Thymus (tissue), 11 donors: ENCODE measurements around the gene MAD1L1. TPM values are rescaled to one million over a fixed set of nuclear protein-coding genes. Genes with fewer than 3 reads are reported as not detected.

ENCODE experiments used
- DNase-seq, 9 donors: peaks; one replicate each; pipeline ENCODE4 v3.0.0-alpha.2; 2013; ENCODE audit warnings: low spot score in 9 of 9, low read depth in 6 of 9, missing footprints in 1 of 9
- H3K27ac ChIP-seq, 2 donors: one replicate each; pipeline ENCODE4 v1.5.1; 2013; ENCODE audit warnings: control low read depth in 1 of 2, low read depth in 1 of 2, low read length in 1 of 2, mild to moderate bottlenecking in 1 of 2, moderate library complexity in 1 of 2
- H3K27me3 ChIP-seq, 2 donors: one replicate each; pipeline ENCODE4 v1.5.1; 2013; ENCODE audit warnings: low read length in 1 of 2; ENCODE audit not compliant: control insufficient read depth in 2 of 2, insufficient read depth in 1 of 2
- H3K36me3 ChIP-seq, 2 donors: one replicate each; pipeline ENCODE4 v1.5.1; 2013; ENCODE audit warnings: low read length in 1 of 2, mild to moderate bottlenecking in 1 of 2, moderate library complexity in 1 of 2; ENCODE audit not compliant: control insufficient read depth in 2 of 2, insufficient read depth in 2 of 2
- H3K4me1 ChIP-seq, 2 donors: one replicate each; pipeline ENCODE4 v1.5.1; 2013; ENCODE audit warnings: low read length in 2 of 2; ENCODE audit not compliant: control insufficient read depth in 2 of 2, insufficient read depth in 2 of 2
- H3K4me3 ChIP-seq, 2 donors: one replicate each; pipeline ENCODE4 v1.5.1; 2013; ENCODE audit warnings: low read length in 2 of 2, control low read depth in 1 of 2, mild to moderate bottlenecking in 1 of 2
- H3K9me3 ChIP-seq, 2 donors: one replicate each; pipeline ENCODE4 v1.5.1; 2013; ENCODE audit warnings: low read length in 1 of 2, mild to moderate bottlenecking in 1 of 2; ENCODE audit not compliant: control insufficient read depth in 2 of 2, insufficient read depth in 1 of 2
- WGBS: extraction: QIAGEN DNeasy Blood & Tissue Kit; methylation state at CpG from one replicate; pipeline ENCODE4 v1.1.7; 2013; 5-methylcytosine and 5-hydroxymethylcytosine counted together
- polyA plus RNA-seq: library from polyadenylated mRNA; stranded (reverse); fragments of 200-250 nt; gene quantifications from one replicate; pipeline ENCODE4 v1.2.3, GENCODE V29; 2013
- total RNA-seq: library from RNA; stranded (reverse); fragments of 120-200 nt; gene quantifications from one replicate; pipeline ENCODE4 v1.2.4, GENCODE V29; 2013
- donor health status: healthy.

Gene MAD1L1
- total and polyA plus RNA-seq, 2 donors: 93.3 to 103 TPM

DNA sequence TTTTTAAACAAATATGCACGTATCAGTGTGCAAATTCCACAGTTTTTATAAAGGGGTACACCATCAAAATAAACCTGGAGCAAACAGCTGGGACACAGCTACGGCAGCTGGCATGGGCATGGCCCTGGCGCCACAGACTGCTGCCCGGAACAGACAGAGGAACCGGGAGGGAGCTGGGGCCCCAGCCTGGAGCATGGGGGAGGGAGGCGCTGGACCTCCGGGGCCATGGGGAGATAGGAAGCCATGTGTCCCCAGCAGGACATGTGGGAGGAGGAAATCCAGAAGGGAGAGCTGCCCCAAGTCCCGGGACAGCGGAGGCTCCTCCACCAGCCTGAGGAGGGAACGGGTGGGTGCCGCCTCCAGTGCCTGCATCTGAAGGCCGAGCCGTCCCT is 180.1 kb downstream of the MAD1L1 start:
- Histone ChIP-seq H3K36me3 (peaks cover 12 to 20% of the 10 kb centered on the region in 2 donors), H3K27me3 (no peaks in the 10 kb centered on the region), H3K27ac (no peak overlapping the region), H3K4me3 (no peak overlapping the region), H3K9me3 (no peaks in the 10 kb centered on the region), H3K4me1 (peaks cover 4 to 45% of the 10 kb centered on the region in 2 donors)
- WGBS: 98% methylated on average over 13 of the region's 13 CpGs
- no peak for DNase-seq

DNA sequence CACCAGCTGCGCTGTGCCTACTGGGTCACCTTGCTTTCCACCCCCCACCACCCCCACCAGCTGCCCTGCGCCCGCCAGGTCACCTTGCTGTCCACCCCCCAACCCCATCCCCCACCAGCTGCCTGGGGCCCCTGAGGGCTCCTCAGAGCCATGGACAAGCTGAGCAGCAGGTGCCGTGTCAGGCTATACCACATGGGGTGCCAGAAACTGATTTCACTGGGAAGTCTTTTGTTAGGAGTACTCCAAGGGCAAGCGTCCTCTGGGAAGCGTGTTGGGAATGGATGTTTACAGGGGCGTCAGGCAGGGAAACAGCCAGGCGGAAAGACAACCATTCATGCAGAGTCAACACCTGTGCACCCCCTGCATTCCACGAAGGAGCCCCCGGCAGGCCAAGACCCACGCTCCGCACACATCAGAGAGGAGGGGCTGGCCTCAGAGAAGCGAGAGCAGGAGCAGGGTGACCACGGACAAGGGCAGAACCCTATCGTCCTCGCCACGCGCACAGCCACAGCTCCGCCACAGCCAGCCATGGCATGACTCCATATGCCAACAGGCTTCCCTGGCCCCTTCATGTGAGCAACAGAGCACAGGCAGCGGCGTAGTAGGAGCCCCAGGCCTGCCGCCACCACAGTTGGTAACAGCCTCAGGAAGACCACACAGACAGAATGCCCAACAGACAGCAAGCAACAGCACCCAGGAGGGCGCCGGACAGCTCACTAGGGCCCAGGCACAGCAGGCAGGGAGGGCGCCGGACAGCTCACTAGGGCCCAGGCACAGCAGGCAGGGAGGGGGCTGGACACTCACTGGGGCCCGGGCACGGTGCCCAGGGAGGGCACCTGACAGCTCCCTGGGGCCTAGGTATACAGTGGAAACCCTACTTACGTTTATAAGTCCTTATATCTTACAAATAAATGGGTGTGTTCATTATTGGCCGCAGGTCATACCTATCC is 180.8 kb downstream of the MAD1L1 start:
- H3K4me1 ChIP-seq: peaks cover 4 to 52% of the 10 kb centered on the region in 2 donors
- H3K27ac ChIP-seq: no peak overlapping the region
- no peak overlapping the region for H3K4me3 ChIP-seq
- H3K27me3 ChIP-seq: no peaks in the 10 kb centered on the region
- peaks cover 10 to 20% of the 10 kb centered on the region in 2 donors for H3K36me3 ChIP-seq
- DNase-seq: no peak
- H3K9me3 ChIP-seq: no peaks in the 10 kb centered on the region
- 81% methylated on average over 30 of the region's 30 CpGs for WGBS

DNA sequence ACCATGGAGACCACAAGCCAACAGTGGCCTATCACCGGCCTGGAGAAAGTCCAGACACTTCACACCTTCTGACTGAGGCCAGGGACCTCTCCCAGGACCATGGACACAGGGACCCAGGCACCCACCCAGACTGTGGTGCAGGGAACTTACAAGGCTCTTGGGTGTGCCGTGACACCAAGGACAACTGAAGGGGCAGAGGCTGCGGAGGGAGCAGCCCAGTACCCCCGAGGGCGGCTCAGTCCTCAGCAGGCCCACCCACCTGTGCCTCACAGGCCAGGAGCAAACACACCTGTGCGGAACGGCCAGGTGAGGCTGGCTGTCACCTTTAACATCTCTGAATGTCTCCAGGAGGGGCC is 182.3 kb downstream of the MAD1L1 start:
- no peak for DNase-seq
- Histone ChIP-seq H3K36me3 (peaks cover 8 to 18% of the 10 kb centered on the region in 2 donors), H3K9me3 (no peaks in the 10 kb centered on the region), H3K27me3 (no peaks in the 10 kb centered on the region), H3K4me3 (no peak overlapping the region), H3K27ac (no peak overlapping the region), H3K4me1 (peaks cover 4 to 49% of the 10 kb centered on the region in 2 donors)
- WGBS: 94% methylated on average over 7 of the region's 7 CpGs

DNA sequence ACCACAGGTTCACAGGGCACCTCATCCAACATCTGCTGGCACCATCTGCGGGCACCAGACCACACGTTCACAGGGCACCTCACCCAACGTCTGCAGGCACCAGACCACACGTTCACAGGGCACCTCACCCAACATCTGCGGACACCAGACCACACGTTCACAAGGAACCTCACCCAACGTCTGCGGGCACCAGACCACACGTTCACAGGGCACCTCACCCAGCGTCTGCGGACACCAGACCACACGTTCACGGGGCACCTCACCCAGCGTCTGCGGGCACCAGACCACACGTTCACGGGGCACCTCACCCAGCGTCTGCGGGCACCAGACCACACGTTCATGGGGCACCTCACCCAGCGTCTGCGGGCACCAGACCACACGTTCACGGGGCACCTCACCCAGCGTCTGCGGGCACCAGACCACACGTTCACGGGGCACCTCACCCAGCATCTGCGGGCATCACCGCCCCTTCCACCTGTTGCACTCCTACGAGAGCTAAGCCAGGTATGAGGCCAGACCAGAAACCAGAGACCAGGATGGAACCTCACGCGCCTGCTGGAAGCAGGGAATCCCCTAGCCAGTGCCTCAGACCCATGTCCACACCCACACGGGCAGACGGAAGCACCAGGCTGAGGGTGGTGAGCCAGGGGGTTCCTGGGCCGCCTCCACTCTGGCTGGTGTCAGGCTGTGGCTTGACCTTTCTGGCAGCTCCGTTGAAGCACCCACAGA is 182.8 kb downstream of the MAD1L1 start:
- Histone ChIP-seq H3K36me3 (peaks cover 4 to 16% of the 10 kb centered on the region in 2 donors), H3K27me3 (no peaks in the 10 kb centered on the region), H3K9me3 (peaks cover 0 to 5% of the 10 kb centered on the region in 2 donors), H3K27ac (no peak overlapping the region), H3K4me1 (peaks cover 4 to 45% of the 10 kb centered on the region in 2 donors), H3K4me3 (no peak overlapping the region)
- DNase-seq: no peak
- WGBS: 89% methylated on average over 37 of the region's 37 CpGs

DNA sequence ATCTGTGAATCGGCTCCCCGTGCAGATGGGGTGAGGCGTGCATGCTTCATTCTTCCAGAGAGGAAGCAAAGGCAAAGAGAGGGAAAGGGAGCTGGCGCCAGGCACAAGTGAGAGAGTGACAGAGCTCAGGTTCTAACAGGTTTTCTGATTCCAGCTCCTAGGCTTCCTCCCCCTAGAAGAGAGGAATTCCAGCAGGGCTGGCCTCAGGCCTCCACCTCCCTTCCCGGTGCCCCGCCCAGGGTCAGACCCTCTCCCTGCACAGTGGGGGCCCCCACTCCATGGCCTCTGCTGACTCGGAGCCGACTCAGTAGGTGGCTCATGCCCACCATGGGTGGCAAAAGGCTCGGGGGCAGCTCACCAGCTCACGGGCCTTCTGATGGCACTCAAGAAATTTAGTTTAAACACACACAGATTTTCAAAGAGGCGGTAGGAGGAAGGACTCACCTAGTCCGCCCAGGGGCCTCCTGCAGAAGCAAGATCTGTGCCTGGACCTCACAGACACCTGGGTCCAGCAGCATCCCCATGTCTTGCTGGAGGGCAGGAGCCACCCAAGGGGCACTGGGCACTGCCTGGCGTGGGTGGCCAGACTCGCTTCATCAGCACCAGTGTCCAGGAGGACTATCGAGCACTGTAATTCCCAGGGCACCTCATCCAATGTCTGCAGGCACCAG is 183.5 kb downstream of the MAD1L1 start:
- no peak for DNase-seq
- WGBS: 96% methylated on average over 15 of the region's 15 CpGs
- Histone ChIP-seq H3K4me1 (peaks cover 4 to 41% of the 10 kb centered on the region in 2 donors), H3K27ac (peak overlapping the region in 1 of 2 donors; percentile 17), H3K4me3 (no peak overlapping the region), H3K36me3 (peaks cover under 1 to 11% of the 10 kb centered on the region in 2 donors), H3K27me3 (no peaks in the 10 kb centered on the region), H3K9me3 (peaks cover 0 to 8% of the 10 kb centered on the region in 2 donors)

DNA sequence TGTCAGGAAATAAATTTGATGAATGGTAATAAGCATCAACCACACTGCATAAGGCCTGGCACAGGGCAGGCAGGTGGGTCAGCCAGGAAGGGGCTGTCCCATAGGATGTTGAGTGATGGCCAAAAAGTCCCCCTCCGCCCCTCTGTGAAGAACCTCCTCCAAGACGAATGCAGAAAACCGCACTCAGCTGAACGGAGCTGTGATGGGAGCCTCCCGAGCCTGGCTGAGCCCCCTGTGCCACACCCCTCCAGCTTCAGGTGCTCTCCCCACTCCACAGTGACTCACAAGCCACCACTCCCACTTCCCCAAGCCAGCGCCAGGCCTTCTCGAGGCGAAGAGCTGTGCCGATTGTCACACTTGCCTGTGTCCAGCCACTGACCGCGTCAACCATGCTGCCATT is 184.2 kb downstream of the MAD1L1 start:
- Histone ChIP-seq H3K9me3 (peaks cover 0 to 8% of the 10 kb centered on the region in 2 donors), H3K4me3 (no peak overlapping the region), H3K27me3 (no peaks in the 10 kb centered on the region), H3K27ac (peak overlapping the region in 1 of 2 donors; percentile 17), H3K4me1 (peaks cover 4 to 41% of the 10 kb centered on the region in 2 donors), H3K36me3 (peaks cover 7 to 10% of the 10 kb centered on the region in 2 donors)
- 92% methylated on average over 11 of the region's 11 CpGs for whole genome bisulfite sequencing
- no peak for DNase-seq

DNA sequence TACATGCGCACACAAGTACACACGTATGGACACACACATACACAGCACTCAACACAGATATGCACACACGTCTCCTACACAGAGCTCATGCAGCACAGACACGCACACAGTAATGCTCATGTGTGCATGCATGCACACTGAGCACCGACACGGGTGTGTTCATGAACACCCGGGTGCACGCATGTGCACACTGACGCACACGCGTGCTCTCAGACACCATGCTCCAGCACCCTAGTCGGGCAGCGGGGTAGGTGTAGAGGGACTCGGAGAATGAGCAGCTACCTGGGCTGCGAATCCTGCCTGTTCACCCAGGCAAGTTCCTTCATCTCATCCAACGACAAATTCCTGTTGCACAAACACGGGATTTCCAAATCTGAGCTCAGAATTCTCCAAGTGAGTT is 184.7 kb downstream of the MAD1L1 start:
- Histone ChIP-seq H3K36me3 (peaks cover 11 to 15% of the 10 kb centered on the region in 2 donors), H3K27ac (no peak overlapping the region), H3K9me3 (peaks cover 0 to 12% of the 10 kb centered on the region in 2 donors), H3K27me3 (no peaks in the 10 kb centered on the region), H3K4me3 (no peak overlapping the region), H3K4me1 (peaks cover 4 to 41% of the 10 kb centered on the region in 2 donors)
- 99% methylated on average over 17 of the region's 17 CpGs for WGBS
- DNase-seq: no peak

DNA sequence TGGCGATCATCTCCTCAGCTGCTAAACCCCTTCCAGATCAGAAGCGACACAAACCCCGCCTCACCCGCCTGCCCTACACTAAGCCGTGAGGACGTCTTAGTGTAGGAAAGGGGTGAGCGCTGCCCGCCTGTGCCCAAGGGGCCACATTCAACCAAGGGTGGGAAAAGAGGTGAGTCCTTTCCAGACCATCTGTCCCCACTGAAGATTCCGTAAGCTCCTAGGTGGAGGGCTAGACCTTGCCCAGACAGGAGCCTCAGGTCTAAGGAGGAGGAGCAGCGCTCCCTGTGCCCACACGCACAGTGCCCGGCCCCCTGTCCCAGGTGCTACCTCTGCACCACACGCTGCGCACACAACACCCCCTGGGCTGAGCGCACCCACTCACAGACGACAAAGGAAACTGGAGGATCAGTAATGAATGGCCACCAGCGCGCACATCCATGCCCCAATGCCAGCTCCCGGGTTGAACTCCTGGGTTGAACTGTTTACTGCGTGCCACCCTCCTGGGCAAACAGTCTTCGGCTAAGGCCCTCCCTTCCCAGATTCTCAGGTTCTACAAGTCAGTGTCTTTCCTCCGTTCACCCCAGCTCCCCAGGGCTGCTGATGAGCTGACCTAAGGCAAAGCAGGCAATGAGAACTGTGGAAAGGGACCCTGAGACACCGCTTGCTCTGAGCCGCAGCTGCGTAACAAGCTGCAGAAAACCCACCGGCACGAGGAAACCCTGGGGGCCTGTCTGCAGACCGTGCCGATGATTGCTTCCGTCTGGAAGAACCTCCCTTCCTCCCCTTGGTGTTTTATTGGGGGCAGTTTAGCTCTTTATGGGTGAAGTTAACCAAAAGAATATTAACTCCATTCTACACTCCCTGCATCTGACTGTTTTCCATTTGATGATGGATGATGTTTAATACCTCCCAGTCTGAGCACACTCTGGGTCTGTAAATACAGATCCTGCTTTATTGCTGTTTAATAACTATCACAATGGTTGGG is 185.9 kb downstream of the MAD1L1 start:
- WGBS: 93% methylated on average over 30 of the region's 30 CpGs
- Histone ChIP-seq H3K27ac (no peak overlapping the region), H3K4me1 (peaks cover 4 to 39% of the 10 kb centered on the region in 2 donors), H3K9me3 (peaks cover 3 to 24% of the 10 kb centered on the region in 2 donors), H3K4me3 (no peak overlapping the region), H3K36me3 (peaks cover 17 to 24% of the 10 kb centered on the region in 2 donors), H3K27me3 (no peaks in the 10 kb centered on the region)
- DNase-seq: no peak
